ENCODE results near the gene TMEM255B. TPM values are rescaled to one million over a fixed set of nuclear protein-coding genes. Genes with fewer than 3 reads are reported as not detected.

TMEM255B gene
- total and polyA plus RNA-seq, 2 donors = 4.9 to 17.5 TPM

- no peak for DNase-seq (ENCODE audit: extremely low spot score)
- 72% methylated on average over 24 of the region's 24 CpGs for WGBS
- no peak overlapping the region for H3K4me3 ChIP-seq (ENCODE audit: low read depth, low read length)
- H3K27ac ChIP-seq (ENCODE audit: low read depth) = peak overlapping the region; percentile 55
- H3K36me3 ChIP-seq (ENCODE audit: insufficient read depth) = peaks cover 2% of the 10 kb centered on the region
- peaks cover 2% of the 10 kb centered on the region for H3K4me1 ChIP-seq (ENCODE audit: insufficient read depth)
These were observed 80.6 kb downstream of the TMEM255B start for GRCh38 chr13:113839536-113840204.

DNA sequence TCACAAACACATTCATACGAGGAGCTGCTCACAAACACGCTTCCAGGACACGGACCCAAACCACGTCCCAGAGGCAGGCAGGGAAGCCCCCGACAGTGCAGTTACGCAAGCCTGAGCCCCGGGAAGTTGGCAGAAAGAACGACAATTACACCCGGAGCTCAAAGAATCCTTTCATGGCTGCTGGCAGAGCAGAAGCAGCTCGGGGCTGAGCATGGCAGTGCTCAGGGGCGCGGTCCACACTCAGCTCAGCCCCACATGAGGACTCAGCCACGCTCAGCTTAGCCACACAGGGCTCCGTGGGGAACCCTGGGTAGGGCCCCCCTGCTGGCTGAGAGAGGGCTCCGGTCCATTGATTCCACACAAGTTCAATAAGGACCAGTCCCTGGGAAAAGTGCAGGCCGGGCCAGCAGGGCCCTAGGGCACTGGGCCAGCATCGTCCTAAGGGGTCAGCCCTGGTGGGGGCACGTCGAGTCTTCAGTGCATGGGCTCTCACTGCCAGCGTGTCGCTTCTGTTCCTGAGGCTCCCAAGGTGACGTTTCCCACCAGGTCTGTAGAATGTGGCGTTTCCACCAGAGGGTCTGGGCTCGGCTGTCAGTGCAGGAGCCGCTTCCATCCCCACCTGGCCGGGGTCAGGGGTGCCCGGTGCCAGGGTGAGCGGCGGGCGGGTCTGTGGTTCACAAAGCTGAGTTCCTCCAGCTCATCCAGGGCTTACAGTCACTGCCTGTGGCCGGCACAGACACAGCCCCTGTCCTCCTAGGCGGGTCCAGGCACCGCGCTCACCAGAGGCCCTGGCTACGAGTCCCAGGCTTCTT lies 81.7 kb downstream of the TMEM255B start:
- no peak for DNase-seq (ENCODE audit: extremely low spot score)
- H3K27ac ChIP-seq (ENCODE audit: low read depth) = peak overlapping the region; percentile 55
- 71% methylated on average over 35 of the region's 35 CpGs for WGBS
- peaks cover 2% of the 10 kb centered on the region for H3K4me1 ChIP-seq (ENCODE audit: insufficient read depth)
- no peak overlapping the region for H3K4me3 ChIP-seq (ENCODE audit: low read depth, low read length)
- no peaks in the 10 kb centered on the region for H3K36me3 ChIP-seq (ENCODE audit: insufficient read depth)

DNA sequence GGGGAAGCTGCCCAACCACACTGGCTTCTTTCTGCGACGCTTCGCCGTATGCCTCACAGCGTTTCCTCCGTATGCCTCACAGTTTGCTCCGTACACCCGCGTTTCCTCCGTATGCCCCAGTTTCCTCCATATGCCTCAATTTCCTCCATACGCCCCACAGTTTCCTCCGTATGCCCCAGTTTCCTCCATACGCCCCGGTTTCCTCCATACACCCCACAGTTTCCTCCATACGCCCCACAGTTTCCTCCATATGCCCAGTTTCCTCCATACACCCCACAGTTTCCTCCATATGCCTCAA lies 82.3 kb downstream of the TMEM255B start:
- no peak overlapping the region for H3K27ac ChIP-seq (ENCODE audit: low read depth)
- DNase-seq (ENCODE audit: extremely low spot score) = no peak
- H3K36me3 ChIP-seq (ENCODE audit: insufficient read depth) = no peaks in the 10 kb centered on the region
- H3K4me1 ChIP-seq (ENCODE audit: insufficient read depth) = peaks cover 2% of the 10 kb centered on the region
- H3K4me3 ChIP-seq (ENCODE audit: low read depth, low read length) = no peak overlapping the region
- 77% methylated on average over 15 of the region's 15 CpGs for WGBS

DNA sequence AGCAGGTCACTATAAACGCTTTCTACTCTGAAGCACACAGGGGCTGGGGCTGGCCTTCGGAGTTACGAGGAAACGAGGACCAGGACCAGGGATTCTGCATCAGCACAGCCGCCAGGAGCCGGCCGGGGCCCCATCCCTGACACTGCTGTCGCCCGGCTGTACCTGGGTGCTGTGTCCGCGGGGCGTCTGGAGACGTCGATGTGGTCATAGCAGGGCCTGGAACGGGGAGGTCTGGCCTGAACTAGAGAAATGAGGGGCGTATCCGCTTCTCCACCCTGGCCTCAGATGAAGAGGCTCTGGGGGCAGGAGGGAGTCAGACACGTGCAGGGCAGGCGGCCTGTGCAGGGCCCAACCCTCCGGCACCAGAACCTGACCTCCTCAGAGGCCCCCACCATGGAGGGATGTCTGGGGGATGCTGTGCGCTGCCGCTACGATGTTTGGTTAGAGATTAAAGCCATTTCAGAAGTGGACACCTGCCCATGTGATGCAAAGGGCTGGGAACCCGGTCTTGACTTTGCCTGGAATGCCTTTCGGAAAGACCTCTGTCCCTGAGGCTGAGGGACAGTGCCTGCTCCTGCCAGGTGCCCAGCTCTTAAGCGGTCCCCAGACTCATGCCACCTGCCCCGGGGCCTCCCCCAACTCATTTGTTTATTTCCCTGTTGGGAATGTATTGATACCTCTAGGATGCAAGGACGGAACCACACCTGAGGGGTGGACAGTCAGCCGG lies 83.5 kb downstream of the TMEM255B start:
- Histone ChIP-seq H3K27ac (ENCODE audit: low read depth) (no peak overlapping the region), H3K36me3 (ENCODE audit: insufficient read depth) (no peaks in the 10 kb centered on the region), H3K4me3 (ENCODE audit: low read depth, low read length) (no peak overlapping the region), H3K4me1 (ENCODE audit: insufficient read depth) (peaks cover 2% of the 10 kb centered on the region)
- WGBS = 93% methylated on average over 29 of the region's 29 CpGs
- no peak for DNase-seq (ENCODE audit: extremely low spot score)

DNA sequence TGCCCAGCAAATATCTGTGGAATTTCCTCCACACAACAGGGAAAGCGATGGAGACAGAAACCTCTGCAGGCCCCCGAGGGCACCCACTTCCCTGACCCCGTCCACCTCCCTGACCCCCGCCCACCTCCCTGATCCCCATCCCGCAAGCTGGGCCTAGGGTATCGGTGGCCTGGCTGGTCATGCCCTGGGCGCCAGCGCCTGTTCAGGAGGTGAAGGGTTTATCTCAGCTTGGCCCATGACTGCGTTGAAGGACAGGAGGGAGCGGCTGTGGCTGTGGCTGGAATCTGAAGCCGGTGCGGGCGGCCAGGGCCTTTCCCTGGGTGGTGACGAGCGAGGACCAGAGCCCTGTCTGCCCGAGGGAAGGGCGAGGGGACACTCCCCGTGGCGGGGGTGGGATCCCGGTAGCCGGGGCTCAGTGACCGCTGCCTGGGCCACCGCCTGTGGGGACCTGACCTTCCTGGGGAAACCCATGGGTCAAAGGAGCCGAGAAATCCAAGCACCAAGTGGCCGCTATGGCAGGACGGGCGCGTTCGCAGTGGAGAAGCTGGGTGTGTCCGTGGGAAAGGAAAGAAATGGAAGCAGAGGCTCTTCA lies 84.1 kb downstream of the TMEM255B start:
- WGBS = 95% methylated on average over 30 of the region's 30 CpGs
- peaks cover 2% of the 10 kb centered on the region for H3K4me1 ChIP-seq (ENCODE audit: insufficient read depth)
- H3K27ac ChIP-seq (ENCODE audit: low read depth) = no peak overlapping the region
- DNase-seq (ENCODE audit: extremely low spot score) = no peak
- H3K36me3 ChIP-seq (ENCODE audit: insufficient read depth) = no peaks in the 10 kb centered on the region
- no peak overlapping the region for H3K4me3 ChIP-seq (ENCODE audit: low read depth, low read length)

- DNase-seq (ENCODE audit: extremely low spot score) = no peak
- peaks cover 2% of the 10 kb centered on the region for H3K4me1 ChIP-seq (ENCODE audit: insufficient read depth)
- no peaks in the 10 kb centered on the region for H3K36me3 ChIP-seq (ENCODE audit: insufficient read depth)
- WGBS = 81% methylated on average over 26 of the region's 26 CpGs
- H3K27ac ChIP-seq (ENCODE audit: low read depth) = no peak overlapping the region
- H3K4me3 ChIP-seq (ENCODE audit: low read depth, low read length) = no peak overlapping the region
These were observed 85.0 kb downstream of the TMEM255B start for GRCh38 chr13:113843864-113844556.

- DNase-seq (ENCODE audit: extremely low spot score) = no peak
- Histone ChIP-seq H3K4me3 (ENCODE audit: low read depth, low read length) (no peak overlapping the region), H3K36me3 (ENCODE audit: insufficient read depth) (no peaks in the 10 kb centered on the region), H3K27ac (ENCODE audit: low read depth) (no peak overlapping the region), H3K4me1 (ENCODE audit: insufficient read depth) (peaks cover 2% of the 10 kb centered on the region)
- WGBS = 93% methylated on average over 13 of the region's 13 CpGs
These were observed 86.0 kb downstream of the TMEM255B start for GRCh38 chr13:113845055-113845454.

DNA sequence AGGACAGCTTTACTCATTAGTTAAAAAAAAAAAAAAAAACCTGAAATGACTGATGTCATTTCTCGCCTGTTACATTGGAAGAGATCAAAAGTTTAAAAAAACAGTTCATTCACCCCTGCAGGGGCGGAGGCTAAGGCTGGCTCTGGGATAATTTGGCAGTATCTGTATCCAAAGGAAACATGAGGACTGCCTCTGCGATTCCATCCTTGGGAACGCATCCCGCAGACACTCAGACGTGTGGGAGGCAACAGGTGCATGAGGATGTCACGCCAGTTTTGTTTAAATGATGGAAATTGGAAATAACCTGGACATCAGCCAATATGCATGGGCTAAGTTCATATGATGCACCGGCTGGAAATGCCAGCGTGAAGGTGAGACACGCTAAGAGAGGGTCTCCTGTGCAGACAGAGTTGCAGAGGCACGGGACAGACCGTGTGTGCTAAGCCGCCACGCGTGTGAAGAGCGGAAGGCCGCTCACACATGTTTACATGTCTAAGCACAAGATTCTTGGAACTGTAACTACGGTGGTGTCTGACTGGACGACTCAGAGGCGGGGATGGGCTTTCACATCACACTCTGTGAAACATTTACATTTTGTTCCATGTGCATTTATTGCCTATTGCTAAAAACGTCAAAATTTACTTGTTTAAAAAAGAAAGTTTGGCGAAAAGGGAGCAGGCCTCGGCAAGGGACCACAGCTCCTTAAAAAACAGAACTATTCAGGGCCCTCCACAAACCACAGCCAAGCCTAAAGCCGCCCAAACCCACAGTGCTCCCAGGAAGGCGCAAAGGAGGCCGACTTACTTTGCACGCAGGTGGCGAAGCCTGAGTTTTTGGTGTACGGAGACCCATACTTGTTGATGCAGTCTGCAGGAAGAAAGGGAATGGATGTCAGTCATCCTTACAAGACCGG lies 87.0 kb downstream of the TMEM255B start:
- WGBS = 88% methylated on average over 30 of the region's 30 CpGs
- Histone ChIP-seq H3K27ac (ENCODE audit: low read depth) (no peak overlapping the region), H3K4me1 (ENCODE audit: insufficient read depth) (peaks cover 2% of the 10 kb centered on the region), H3K4me3 (ENCODE audit: low read depth, low read length) (no peak overlapping the region), H3K36me3 (ENCODE audit: insufficient read depth) (no peaks in the 10 kb centered on the region)
- DNase-seq (ENCODE audit: extremely low spot score) = no peak

DNA sequence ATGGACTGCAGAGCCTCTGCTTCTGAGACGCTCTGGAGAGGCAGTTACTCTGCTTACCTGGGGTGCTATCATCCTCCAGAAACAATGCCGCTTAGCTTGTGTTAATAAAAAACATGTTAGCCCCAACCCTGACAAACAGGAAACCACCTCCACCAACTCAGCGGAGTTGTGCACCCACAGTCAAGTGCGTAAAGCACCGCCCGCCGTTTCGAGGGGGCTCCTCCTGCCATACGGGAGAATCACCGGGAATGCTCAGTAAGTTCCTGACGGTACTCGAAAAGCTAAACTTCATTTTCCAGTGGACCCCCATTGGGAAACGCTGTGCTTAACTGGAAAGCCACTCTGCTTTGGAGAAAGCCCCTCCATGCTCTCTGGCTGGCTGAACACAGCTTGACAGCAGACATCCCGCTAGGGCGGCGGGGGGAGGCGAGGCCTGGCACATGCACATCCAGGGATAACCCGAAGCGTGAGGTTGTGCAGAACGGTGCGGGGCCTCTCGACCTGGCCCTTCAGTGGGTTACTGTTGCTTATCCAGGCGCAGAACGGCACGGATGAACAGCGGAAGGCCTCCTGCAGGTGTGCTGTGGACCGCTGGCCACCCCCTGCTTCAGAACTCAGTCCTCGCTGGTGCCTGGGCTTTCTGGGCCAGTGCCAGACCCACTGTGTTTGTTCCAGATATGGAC lies 87.8 kb downstream of the TMEM255B start:
- Histone ChIP-seq H3K4me1 (ENCODE audit: insufficient read depth) (peaks cover 2% of the 10 kb centered on the region), H3K27ac (ENCODE audit: low read depth) (no peak overlapping the region), H3K36me3 (ENCODE audit: insufficient read depth) (no peaks in the 10 kb centered on the region), H3K4me3 (ENCODE audit: low read depth, low read length) (no peak overlapping the region)
- 89% methylated on average over 28 of the region's 28 CpGs for WGBS
- DNase-seq (ENCODE audit: extremely low spot score) = no peak

GRCh38 chr13:113848020-113848419 lies 89.0 kb downstream of the TMEM255B start:
- H3K4me3 ChIP-seq (ENCODE audit: low read depth, low read length) = no peak overlapping the region
- WGBS = 82% methylated on average over 8 of the region's 8 CpGs
- H3K27ac ChIP-seq (ENCODE audit: low read depth) = no peak overlapping the region
- no peaks in the 10 kb centered on the region for H3K36me3 ChIP-seq (ENCODE audit: insufficient read depth)
- no peak for DNase-seq (ENCODE audit: extremely low spot score)
- H3K4me1 ChIP-seq (ENCODE audit: insufficient read depth) = peaks cover 2% of the 10 kb centered on the region

GRCh38 chr13:113848431-113849260 lies 89.6 kb downstream of the TMEM255B start:
- H3K27ac ChIP-seq (ENCODE audit: low read depth) = no peak overlapping the region
- 92% methylated on average over 18 of the region's 18 CpGs for WGBS
- H3K4me3 ChIP-seq (ENCODE audit: low read depth, low read length) = no peak overlapping the region
- DNase-seq (ENCODE audit: extremely low spot score) = no peak
- H3K4me1 ChIP-seq (ENCODE audit: insufficient read depth) = peaks cover 3% of the 10 kb centered on the region
- no peaks in the 10 kb centered on the region for H3K36me3 ChIP-seq (ENCODE audit: insufficient read depth)
